Left ventricle myocardium inferior (tissue), 1 donor: ENCODE results near the gene TRDN. TPM values are rescaled to one million over a fixed set of nuclear protein-coding genes. Genes with fewer than 3 reads are reported as not detected.
A peak's percentile ranks its signal among the peaks of the same experiment; 100 is the strongest.

Source experiments
- DNase-seq: peaks from one replicate; pipeline ENCODE4 v3.0.0-alpha.2; 2020
- H3K27ac ChIP-seq: fragments of 200-600 bp; replicated peaks from 2 replicates; pipeline ENCODE4 v1.8.0; 2021
- H3K27me3 ChIP-seq: fragments of 200-600 bp; 2 replicates; pipeline ENCODE4 v1.8.0; 2021; ENCODE audit warnings: low read depth
- H3K36me3 ChIP-seq: fragments of 200-600 bp; 2 replicates; pipeline ENCODE4 v1.8.0; 2021
- H3K4me1 ChIP-seq: fragments of 200-600 bp; 2 replicates; pipeline ENCODE4 v1.8.0; 2021
- H3K4me3 ChIP-seq: fragments of 200-600 bp; 2 replicates; pipeline ENCODE4 v1.8.0; 2021; ENCODE audit warnings: mild to moderate bottlenecking, moderate library complexity
- H3K9me3 ChIP-seq: fragments of 200-600 bp; replicated peaks from 2 replicates; pipeline ENCODE4 v1.8.0; 2021
- intact Hi-C: fragments of 100-400 bp; cut with micrococcal nuclease; formaldehyde crosslinking; loops from one replicate; pipeline ENCODE4 v1.11.0; 2022
- total RNA-seq: library from RNA; stranded (reverse); fragmentation: NEBNext Ultra II Directional; extraction: Animal tissue kit (Norgen Biotek cat#: 25700); gene quantifications from one replicate; pipeline ENCODE4 v1.2.1, GENCODE V29; 2021
- TF ChIP-seq, protein P1 (sequence below): fragments of 200-600 bp; IDR thresholded peaks from 2 replicates; pipeline ENCODE4 v1.8.0; 2021; ENCODE audit warnings: antibody characterized with exemption, mild to moderate bottlenecking, borderline replicate concordance
- donor health status: DM: no; HTN: yes; CAD: no; lungs with severe emphysema.

Gene TRDN
- total RNA-seq, 1 donor from 2014 or later: 453 TPM

DNA sequence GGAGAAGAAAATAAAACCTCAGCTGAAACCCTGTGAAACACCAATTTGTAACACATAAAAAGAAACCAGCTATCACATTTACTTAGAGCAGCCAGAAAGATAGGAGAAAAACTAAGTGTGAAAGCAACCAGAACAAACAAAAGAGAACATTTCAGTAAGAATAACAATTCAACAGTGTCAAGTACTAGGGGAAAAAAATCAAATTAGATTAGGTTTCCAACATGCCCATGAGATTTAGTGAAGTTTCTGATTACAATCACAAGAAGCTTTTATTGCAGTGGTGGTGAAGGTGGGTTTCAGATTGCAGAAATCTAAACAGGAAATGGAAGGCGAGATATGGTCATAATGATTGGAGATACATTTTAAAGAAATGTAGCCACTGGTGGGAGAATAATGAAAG, 22.1 kb upstream of the TRDN start:
- Histone ChIP-seq H3K27me3 (no peaks in the 10 kb centered on the region), H3K36me3 (no peaks in the 10 kb centered on the region), H3K4me3 (no peak overlapping the region), H3K4me1 (peaks cover 4% of the 10 kb centered on the region), H3K27ac (no peak overlapping the region), H3K9me3 (no peaks in the 10 kb centered on the region)
- no peak for DNase-seq
- intact Hi-C loops: no loop called here
- TF ChIP-seq, protein P1, sequence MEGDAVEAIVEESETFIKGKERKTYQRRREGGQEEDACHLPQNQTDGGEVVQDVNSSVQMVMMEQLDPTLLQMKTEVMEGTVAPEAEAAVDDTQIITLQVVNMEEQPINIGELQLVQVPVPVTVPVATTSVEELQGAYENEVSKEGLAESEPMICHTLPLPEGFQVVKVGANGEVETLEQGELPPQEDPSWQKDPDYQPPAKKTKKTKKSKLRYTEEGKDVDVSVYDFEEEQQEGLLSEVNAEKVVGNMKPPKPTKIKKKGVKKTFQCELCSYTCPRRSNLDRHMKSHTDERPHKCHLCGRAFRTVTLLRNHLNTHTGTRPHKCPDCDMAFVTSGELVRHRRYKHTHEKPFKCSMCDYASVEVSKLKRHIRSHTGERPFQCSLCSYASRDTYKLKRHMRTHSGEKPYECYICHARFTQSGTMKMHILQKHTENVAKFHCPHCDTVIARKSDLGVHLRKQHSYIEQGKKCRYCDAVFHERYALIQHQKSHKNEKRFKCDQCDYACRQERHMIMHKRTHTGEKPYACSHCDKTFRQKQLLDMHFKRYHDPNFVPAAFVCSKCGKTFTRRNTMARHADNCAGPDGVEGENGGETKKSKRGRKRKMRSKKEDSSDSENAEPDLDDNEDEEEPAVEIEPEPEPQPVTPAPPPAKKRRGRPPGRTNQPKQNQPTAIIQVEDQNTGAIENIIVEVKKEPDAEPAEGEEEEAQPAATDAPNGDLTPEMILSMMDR: no peak

DNA sequence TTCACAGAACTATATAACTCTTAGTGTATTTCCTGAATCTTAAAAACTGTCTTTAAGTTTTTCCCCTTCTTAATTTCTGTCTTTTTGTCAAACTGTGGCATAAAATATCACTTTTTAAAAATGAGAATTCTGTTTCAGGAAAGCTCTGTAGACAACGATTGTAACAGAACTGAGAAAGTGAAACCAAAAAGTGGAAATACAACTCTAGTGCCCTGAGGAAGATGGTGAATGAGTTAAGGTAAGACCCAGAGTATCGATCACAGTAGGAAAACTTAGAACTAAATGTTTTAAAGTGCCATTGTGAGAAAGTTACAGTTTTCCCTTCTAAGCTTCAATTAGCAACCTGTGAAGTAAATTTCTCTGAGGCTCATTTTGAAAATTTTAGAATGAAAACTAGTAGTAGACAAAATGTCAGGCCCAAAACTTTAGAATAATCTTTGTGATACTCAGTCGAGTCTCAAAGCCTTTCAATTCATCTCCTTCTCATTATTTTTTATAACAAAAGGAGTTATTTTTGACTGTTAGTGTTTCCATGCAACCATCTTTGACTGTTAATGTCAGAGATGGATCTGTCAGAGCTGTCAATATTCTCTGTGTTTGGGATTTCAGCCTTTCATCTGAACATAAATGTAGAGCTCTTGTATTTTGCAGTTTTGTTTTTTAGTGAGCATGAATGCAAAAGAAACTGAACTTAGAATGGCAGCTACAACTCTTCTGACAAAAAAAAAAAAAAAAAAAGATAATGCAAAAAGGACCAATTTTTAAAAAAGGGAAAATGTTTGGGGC, 19.0 kb upstream of the TRDN start:
- H3K27ac ChIP-seq: no peak overlapping the region
- intact Hi-C loops: no loop called here

DNA sequence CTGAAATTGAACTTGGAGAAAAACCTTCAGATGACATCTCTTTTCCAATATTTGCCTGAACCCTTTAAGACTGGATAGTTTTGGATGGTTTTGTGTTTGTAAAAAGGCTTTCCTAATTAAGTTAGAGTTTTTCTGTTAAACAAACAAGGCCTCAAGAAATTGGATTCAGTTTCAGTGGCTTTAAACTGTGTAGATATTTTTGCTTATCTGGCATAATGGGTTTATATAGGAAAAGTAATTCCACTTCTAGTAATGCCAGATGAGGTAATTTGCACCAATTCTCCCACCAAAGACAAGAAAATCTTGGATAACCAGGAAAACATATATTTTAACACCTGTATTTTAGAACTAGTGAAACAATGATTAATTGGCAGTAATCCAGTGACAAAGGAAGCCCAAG, 12.0 kb upstream of the TRDN start:
- H3K4me1 ChIP-seq: peaks cover 8% of the 10 kb centered on the region
- H3K27me3 ChIP-seq: no peaks in the 10 kb centered on the region
- H3K4me3 ChIP-seq: no peak overlapping the region
- no peak overlapping the region for H3K27ac ChIP-seq
- intact Hi-C loops: no loop called here
- DNase-seq: no peak
- TF ChIP-seq, protein P1: no peak
- H3K9me3 ChIP-seq: peaks cover 8% of the 10 kb centered on the region
- no peaks in the 10 kb centered on the region for H3K36me3 ChIP-seq

More for the DNA sequence above, 19.0 kb upstream of the TRDN start:
- Histone ChIP-seq H3K27me3 (no peaks in the 10 kb centered on the region), H3K36me3 (no peaks in the 10 kb centered on the region), H3K9me3 (no peaks in the 10 kb centered on the region), H3K4me3 (peak overlapping the region; percentile 52), H3K4me1 (peaks cover 4% of the 10 kb centered on the region)
- TF ChIP-seq, protein P1: no peak
- no peak for DNase-seq

DNA sequence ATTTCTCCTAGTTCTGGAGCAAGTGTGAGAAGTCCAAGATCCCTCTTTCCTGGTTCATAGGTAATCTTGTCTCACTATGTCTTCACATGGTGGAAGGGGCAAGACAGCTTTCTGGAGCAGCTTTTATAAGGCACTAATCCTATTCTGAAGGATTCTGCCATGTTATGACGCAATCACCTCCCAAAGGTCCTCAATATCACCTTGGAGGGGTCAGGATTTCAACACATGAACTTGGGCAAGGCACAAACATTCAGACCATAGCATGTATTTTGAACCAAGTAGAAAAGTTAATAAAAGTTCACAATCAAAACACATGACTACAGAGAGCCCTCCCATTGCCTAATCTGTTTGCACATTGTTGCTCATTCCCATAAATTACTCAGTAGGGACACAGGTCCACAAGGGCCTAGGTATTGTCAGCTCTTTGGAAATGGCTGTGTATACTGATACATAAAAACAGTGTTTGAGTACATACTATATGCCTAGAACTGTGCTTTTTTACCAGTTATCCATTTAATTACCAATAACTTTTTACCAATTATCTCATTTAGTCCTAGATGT, 11.3 kb upstream of the TRDN start:
- H3K4me3 ChIP-seq: no peak overlapping the region
- peaks cover 8% of the 10 kb centered on the region for H3K4me1 ChIP-seq
- intact Hi-C loops: no loop called here
- no peak for DNase-seq
- H3K27me3 ChIP-seq: no peaks in the 10 kb centered on the region
- H3K36me3 ChIP-seq: no peaks in the 10 kb centered on the region
- peaks cover 8% of the 10 kb centered on the region for H3K9me3 ChIP-seq
- H3K27ac ChIP-seq: no peak overlapping the region
- TF ChIP-seq, protein P1: no peak

DNA sequence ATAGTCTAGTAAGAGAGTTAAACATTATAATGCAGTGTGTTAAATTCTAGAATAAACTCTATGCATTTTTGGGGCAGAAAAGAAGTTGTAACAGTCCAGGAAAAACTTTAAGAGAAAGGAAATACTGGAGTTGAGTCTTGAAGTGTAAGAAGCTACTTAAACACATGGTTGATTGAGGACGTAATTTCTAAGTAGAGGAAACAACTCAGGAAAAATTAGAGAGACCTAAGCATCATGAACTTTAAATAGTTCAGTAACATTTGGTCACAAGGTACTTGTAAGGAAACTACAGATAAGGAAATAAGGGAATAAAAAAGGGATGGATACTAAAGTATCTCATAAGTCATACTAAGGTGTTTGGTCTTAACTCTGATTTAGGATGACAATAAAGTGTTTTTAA, 4.7 kb upstream of the TRDN start:
- no peak overlapping the region for H3K4me3 ChIP-seq
- intact Hi-C loops: no loop called here
- H3K27me3 ChIP-seq: no peaks in the 10 kb centered on the region
- H3K9me3 ChIP-seq: no peaks in the 10 kb centered on the region
- no peak overlapping the region for H3K27ac ChIP-seq
- peaks cover 45% of the 10 kb centered on the region for H3K4me1 ChIP-seq
- H3K36me3 ChIP-seq: no peaks in the 10 kb centered on the region
- DNase-seq: no peak
- TF ChIP-seq, protein P1: no peak
